Measurements from ENCODE around the gene RTN1. TPM values are rescaled to one million over a fixed set of nuclear protein-coding genes. Genes with fewer than 3 reads are reported as not detected.

The RTN1 gene
- total and polyA plus RNA-seq, 2 experiments from 2014 or later, result 4.2 to 4.3 TPM

DNA sequence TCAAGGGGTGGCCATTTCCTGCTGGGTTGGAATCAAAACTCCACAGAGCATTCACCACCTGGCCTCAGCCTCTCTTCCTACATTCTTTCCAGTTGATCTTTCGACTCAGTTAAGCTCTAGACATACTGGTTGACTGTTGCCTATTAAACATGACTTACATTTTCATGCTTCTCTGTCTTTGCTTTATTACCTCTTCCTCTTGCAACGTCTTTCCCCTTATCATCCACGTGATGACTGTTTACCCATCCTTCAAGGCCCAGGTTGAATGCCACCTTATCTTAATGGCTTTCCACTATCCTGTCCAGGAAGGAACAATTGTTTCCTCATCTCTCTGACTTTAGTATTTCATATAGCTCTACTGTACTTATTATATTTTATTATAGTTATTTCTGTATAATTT is 269.5 kb downstream of the RTN1 start:
- H3K27ac ChIP-seq (ENCODE audit: low read depth), result no peak overlapping the region
- H3K27me3 ChIP-seq (ENCODE audit: insufficient read depth), result no peaks in the 10 kb centered on the region
- Mint-ChIP-seq H3K27ac (no peak overlapping the region), H3K27me3 (ENCODE audit: insufficient read depth, low read depth, poor library complexity) (no peaks in the 10 kb centered on the region), H3K4me1 (no peaks in the 10 kb centered on the region), H3K36me3 (ENCODE audit: low read depth) (no peaks in the 10 kb centered on the region), H3K4me3 (no peak overlapping the region), H3K9me3 (no peaks in the 10 kb centered on the region)
- no peaks in the 10 kb centered on the region for H3K4me1 ChIP-seq (ENCODE audit: insufficient read depth)
- no peak overlapping the region for H2AFZ ChIP-seq
- ATAC-seq (no peak), DNase-seq (ENCODE audit: low spot score) (no peak)
- H3K79me2 ChIP-seq (replicated peaks; ENCODE audit: insufficient read depth), result no peaks in the 10 kb centered on the region
- H3K36me3 ChIP-seq (ENCODE audit: insufficient read depth), result no peaks in the 10 kb centered on the region
- TF ChIP-seq JUNB (IDR thresholded peaks at IDR 0.05; ENCODE audit: unreplicated experiment), result no peak
- TF ChIP-seq, protein P1, sequence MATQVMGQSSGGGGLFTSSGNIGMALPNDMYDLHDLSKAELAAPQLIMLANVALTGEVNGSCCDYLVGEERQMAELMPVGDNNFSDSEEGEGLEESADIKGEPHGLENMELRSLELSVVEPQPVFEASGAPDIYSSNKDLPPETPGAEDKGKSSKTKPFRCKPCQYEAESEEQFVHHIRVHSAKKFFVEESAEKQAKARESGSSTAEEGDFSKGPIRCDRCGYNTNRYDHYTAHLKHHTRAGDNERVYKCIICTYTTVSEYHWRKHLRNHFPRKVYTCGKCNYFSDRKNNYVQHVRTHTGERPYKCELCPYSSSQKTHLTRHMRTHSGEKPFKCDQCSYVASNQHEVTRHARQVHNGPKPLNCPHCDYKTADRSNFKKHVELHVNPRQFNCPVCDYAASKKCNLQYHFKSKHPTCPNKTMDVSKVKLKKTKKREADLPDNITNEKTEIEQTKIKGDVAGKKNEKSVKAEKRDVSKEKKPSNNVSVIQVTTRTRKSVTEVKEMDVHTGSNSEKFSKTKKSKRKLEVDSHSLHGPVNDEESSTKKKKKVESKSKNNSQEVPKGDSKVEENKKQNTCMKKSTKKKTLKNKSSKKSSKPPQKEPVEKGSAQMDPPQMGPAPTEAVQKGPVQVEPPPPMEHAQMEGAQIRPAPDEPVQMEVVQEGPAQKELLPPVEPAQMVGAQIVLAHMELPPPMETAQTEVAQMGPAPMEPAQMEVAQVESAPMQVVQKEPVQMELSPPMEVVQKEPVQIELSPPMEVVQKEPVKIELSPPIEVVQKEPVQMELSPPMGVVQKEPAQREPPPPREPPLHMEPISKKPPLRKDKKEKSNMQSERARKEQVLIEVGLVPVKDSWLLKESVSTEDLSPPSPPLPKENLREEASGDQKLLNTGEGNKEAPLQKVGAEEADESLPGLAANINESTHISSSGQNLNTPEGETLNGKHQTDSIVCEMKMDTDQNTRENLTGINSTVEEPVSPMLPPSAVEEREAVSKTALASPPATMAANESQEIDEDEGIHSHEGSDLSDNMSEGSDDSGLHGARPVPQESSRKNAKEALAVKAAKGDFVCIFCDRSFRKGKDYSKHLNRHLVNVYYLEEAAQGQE (IDR thresholded peaks at IDR 0.05; ENCODE audit: unreplicated experiment), result no peak
- no peak for TF ChIP-seq STAT1 (IDR thresholded peaks at IDR 0.05; ENCODE audit: unreplicated experiment)
- no peak for TF ChIP-seq ZNF331 (CRISPR knock-in tag; IDR thresholded peaks at IDR 0.05; ENCODE audit: low read depth)
- TF ChIP-seq NANOG (IDR thresholded peaks at IDR 0.05; ENCODE audit: borderline replicate concordance), result no peak
- TF ChIP-seq, protein P2, sequence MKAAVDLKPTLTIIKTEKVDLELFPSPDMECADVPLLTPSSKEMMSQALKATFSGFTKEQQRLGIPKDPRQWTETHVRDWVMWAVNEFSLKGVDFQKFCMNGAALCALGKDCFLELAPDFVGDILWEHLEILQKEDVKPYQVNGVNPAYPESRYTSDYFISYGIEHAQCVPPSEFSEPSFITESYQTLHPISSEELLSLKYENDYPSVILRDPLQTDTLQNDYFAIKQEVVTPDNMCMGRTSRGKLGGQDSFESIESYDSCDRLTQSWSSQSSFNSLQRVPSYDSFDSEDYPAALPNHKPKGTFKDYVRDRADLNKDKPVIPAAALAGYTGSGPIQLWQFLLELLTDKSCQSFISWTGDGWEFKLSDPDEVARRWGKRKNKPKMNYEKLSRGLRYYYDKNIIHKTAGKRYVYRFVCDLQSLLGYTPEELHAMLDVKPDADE (IDR thresholded peaks at IDR 0.05), result no peak
- TF ChIP-seq EZH2 (IDR thresholded peaks at IDR 0.05; ENCODE audit: low read depth, unreplicated experiment), result no peak
- TF ChIP-seq, protein P3, sequence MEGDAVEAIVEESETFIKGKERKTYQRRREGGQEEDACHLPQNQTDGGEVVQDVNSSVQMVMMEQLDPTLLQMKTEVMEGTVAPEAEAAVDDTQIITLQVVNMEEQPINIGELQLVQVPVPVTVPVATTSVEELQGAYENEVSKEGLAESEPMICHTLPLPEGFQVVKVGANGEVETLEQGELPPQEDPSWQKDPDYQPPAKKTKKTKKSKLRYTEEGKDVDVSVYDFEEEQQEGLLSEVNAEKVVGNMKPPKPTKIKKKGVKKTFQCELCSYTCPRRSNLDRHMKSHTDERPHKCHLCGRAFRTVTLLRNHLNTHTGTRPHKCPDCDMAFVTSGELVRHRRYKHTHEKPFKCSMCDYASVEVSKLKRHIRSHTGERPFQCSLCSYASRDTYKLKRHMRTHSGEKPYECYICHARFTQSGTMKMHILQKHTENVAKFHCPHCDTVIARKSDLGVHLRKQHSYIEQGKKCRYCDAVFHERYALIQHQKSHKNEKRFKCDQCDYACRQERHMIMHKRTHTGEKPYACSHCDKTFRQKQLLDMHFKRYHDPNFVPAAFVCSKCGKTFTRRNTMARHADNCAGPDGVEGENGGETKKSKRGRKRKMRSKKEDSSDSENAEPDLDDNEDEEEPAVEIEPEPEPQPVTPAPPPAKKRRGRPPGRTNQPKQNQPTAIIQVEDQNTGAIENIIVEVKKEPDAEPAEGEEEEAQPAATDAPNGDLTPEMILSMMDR (conservative IDR thresholded peaks at IDR 0.05; ENCODE audit: low read depth in 2 of 2), result no peak
- TF ChIP-seq POLR2AphosphoS5 (IDR thresholded peaks at IDR 0.05; ENCODE audit: low read depth), result no peak
- no peak for TF ChIP-seq ZNF114 (CRISPR knock-in tag; IDR thresholded peaks at IDR 0.05)
- no peak for TF ChIP-seq EZH2phosphoT487 (IDR thresholded peaks at IDR 0.05; ENCODE audit: unreplicated experiment)
- TF ChIP-seq, protein P4, sequence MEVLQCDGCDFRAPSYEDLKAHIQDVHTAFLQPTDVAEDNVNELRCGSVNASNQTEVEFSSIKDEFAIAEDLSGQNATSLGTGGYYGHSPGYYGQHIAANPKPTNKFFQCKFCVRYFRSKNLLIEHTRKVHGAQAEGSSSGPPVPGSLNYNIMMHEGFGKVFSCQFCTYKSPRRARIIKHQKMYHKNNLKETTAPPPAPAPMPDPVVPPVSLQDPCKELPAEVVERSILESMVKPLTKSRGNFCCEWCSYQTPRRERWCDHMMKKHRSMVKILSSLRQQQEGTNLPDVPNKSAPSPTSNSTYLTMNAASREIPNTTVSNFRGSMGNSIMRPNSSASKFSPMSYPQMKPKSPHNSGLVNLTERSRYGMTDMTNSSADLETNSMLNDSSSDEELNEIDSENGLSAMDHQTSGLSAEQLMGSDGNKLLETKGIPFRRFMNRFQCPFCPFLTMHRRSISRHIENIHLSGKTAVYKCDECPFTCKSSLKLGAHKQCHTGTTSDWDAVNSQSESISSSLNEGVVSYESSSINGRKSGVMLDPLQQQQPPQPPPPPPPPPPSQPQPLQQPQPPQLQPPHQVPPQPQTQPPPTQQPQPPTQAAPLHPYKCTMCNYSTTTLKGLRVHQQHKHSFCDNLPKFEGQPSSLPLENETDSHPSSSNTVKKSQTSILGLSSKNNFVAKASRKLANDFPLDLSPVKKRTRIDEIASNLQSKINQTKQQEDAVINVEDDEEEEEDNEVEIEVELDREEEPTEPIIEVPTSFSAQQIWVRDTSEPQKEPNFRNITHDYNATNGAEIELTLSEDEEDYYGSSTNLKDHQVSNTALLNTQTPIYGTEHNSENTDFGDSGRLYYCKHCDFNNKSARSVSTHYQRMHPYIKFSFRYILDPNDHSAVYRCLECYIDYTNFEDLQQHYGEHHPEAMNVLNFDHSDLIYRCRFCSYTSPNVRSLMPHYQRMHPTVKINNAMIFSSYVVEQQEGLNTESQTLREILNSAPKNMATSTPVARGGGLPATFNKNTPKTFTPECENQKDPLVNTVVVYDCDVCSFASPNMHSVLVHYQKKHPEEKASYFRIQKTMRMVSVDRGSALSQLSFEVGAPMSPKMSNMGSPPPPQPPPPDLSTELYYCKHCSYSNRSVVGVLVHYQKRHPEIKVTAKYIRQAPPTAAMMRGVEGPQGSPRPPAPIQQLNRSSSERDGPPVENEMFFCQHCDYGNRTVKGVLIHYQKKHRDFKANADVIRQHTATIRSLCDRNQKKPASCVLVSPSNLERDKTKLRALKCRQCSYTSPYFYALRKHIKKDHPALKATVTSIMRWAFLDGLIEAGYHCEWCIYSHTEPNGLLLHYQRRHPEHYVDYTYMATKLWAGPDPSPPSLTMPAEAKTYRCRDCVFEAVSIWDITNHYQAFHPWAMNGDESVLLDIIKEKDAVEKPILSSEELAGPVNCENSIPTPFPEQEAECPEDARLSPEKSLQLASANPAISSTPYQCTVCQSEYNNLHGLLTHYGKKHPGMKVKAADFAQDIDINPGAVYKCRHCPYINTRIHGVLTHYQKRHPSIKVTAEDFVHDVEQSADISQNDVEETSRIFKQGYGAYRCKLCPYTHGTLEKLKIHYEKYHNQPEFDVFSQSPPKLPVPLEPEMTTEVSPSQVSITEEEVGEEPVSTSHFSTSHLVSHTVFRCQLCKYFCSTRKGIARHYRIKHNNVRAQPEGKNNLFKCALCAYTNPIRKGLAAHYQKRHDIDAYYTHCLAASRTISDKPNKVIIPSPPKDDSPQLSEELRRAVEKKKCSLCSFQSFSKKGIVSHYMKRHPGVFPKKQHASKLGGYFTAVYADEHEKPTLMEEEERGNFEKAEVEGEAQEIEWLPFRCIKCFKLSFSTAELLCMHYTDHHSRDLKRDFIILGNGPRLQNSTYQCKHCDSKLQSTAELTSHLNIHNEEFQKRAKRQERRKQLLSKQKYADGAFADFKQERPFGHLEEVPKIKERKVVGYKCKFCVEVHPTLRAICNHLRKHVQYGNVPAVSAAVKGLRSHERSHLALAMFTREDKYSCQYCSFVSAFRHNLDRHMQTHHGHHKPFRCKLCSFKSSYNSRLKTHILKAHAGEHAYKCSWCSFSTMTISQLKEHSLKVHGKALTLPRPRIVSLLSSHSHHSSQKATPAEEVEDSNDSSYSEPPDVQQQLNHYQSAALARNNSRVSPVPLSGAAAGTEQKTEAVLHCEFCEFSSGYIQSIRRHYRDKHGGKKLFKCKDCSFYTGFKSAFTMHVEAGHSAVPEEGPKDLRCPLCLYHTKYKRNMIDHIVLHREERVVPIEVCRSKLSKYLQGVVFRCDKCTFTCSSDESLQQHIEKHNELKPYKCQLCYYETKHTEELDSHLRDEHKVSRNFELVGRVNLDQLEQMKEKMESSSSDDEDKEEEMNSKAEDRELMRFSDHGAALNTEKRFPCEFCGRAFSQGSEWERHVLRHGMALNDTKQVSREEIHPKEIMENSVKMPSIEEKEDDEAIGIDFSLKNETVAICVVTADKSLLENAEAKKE (CRISPR knock-in tag; IDR thresholded peaks at IDR 0.05), result no peak
- no peak for TF ChIP-seq CREB1 (CRISPR knock-in tag; IDR thresholded peaks at IDR 0.05; ENCODE audit: low read depth)
- H3K9me2 ChIP-seq (ENCODE audit: insufficient read depth), result no peaks in the 10 kb centered on the region
- no peak overlapping the region for H3K4me3 ChIP-seq
- no peaks in the 10 kb centered on the region for H4K20me1 ChIP-seq (replicated peaks; ENCODE audit: insufficient read depth)
- no peaks in the 10 kb centered on the region for H3F3A ChIP-seq (replicated peaks; ENCODE audit: low read depth)
- H3K4me2 ChIP-seq, result no peak overlapping the region
